Neutrophil (primary cell): ENCODE data around the gene RGS14.

Experiments
- H3K27ac ChIP-seq: fragments of 200-600 bp; sonication (generic); 2 replicates; pipeline ENCODE4 v1.5.1; 2016; ENCODE audit warnings: mild to moderate bottlenecking, moderate library complexity
- H3K27me3 ChIP-seq: fragments of 200-600 bp; sonication (generic); 2 replicates; pipeline ENCODE4 v1.6.0; 2016; ENCODE audit warnings: mild to moderate bottlenecking
- H3K36me3 ChIP-seq: fragments of 200-600 bp; sonication (generic); 2 replicates; pipeline ENCODE4 v1.5.1; 2017
- H3K4me1 ChIP-seq, 2 experiments: fragments of 200-600 bp in 1 of 2; sonication (generic) in 1 of 2; 1 replicate in 1 of 2; 2 replicates in 1 of 2; pipeline versions ENCODE4 v1.5.1 to v1.6.1; 2013 to 2016; ENCODE audit warnings: low read depth in 1 of 2, low read length in 1 of 2, mild to moderate bottlenecking in 1 of 2, moderate library complexity in 1 of 2; ENCODE audit not compliant: control insufficient read depth in 1 of 2, insufficient read depth in 1 of 2
- H3K4me3 ChIP-seq, 2 experiments: fragments of 200-600 bp in 1 of 2; sonication (generic) in 1 of 2; 1 replicate in 1 of 2; 2 replicates in 1 of 2; pipeline ENCODE4 v1.5.1; 2013 to 2016; ENCODE audit warnings: low read depth in 1 of 2, low read length in 1 of 2, mild to moderate bottlenecking in 1 of 2, moderate library complexity in 1 of 2
- H3K9me3 ChIP-seq: fragments of 200-600 bp; sonication (generic); 2 replicates; pipeline ENCODE4 v1.5.1; 2016
- CTCF ChIP-seq: fragments of 200-600 bp; sonication (generic); IDR thresholded peaks from 2 replicates; pipeline ENCODE4 v1.5.1; 2016; ENCODE audit warnings: antibody characterized with exemption

Gene RGS14

GRCh38 chr5:177320879-177321278, 36.8 kb upstream of the RGS14 start:
- H3K9me3 ChIP-seq = no peaks in the 10 kb centered on the region
- H3K4me3 ChIP-seq = no peak overlapping the region
- no peaks in the 10 kb centered on the region for H3K27me3 ChIP-seq
- no peaks in the 10 kb centered on the region for H3K36me3 ChIP-seq
- no peak for TF ChIP-seq CTCF
- peaks cover 43 to 48% of the 10 kb centered on the region in 2 experiments for H3K4me1 ChIP-seq
- peak overlapping the region; percentile 74 for H3K27ac ChIP-seq

GRCh38 chr5:177325868-177326381, 31.8 kb upstream of the RGS14 start:
- peaks cover 12 to 15% of the 10 kb centered on the region in 2 experiments for H3K4me1 ChIP-seq
- TF ChIP-seq CTCF = no peak
- no peak overlapping the region for H3K27ac ChIP-seq
- H3K9me3 ChIP-seq = no peaks in the 10 kb centered on the region
- no peaks in the 10 kb centered on the region for H3K27me3 ChIP-seq
- peaks cover 23% of the 10 kb centered on the region for H3K36me3 ChIP-seq
- no peak overlapping the region for H3K4me3 ChIP-seq

- H3K27me3 ChIP-seq = no peaks in the 10 kb centered on the region
- peaks cover 11 to 23% of the 10 kb centered on the region in 2 experiments for H3K4me1 ChIP-seq
- no peak overlapping the region for H3K4me3 ChIP-seq
- no peak for TF ChIP-seq CTCF
- peaks cover 41% of the 10 kb centered on the region for H3K36me3 ChIP-seq
- H3K9me3 ChIP-seq = no peaks in the 10 kb centered on the region
- H3K27ac ChIP-seq = no peak overlapping the region
Observed at GRCh38 chr5:177327539-177328522, 29.9 kb upstream of the RGS14 start.

GRCh38 chr5:177328545-177329231, 29.0 kb upstream of the RGS14 start:
- H3K36me3 ChIP-seq = peaks cover 49% of the 10 kb centered on the region
- no peak overlapping the region for H3K4me3 ChIP-seq
- H3K27ac ChIP-seq = no peak overlapping the region
- TF ChIP-seq CTCF = no peak
- H3K4me1 ChIP-seq = peaks cover 9 to 20% of the 10 kb centered on the region in 2 experiments
- H3K9me3 ChIP-seq = no peaks in the 10 kb centered on the region
- no peaks in the 10 kb centered on the region for H3K27me3 ChIP-seq

GRCh38 chr5:177329883-177330282, 27.8 kb upstream of the RGS14 start:
- no peak overlapping the region for H3K4me3 ChIP-seq
- TF ChIP-seq CTCF = no peak
- peaks cover 4 to 15% of the 10 kb centered on the region in 2 experiments for H3K4me1 ChIP-seq
- peaks cover 61% of the 10 kb centered on the region for H3K36me3 ChIP-seq
- no peak overlapping the region for H3K27ac ChIP-seq
- no peaks in the 10 kb centered on the region for H3K9me3 ChIP-seq
- H3K27me3 ChIP-seq = no peaks in the 10 kb centered on the region
